ENCODE data around the gene PEDS1.
"Not testable (repeated sequence)": the region's sequence is repeated elsewhere in the genome, so short reads cannot be mapped to it uniquely, and the experiment has no call there.

The PEDS1 gene

GRCh38 chr20:50163570-50164317 is 10.2 kb upstream of the PEDS1 start:
- Mint-ChIP-seq H3K9me3 (no peaks in the 10 kb centered on the region), H3K27me3 (no peaks in the 10 kb centered on the region), H3K27ac (no peak overlapping the region), H3K4me1 (ENCODE audit: low read depth in 2 of 2) (peaks cover 5 to 8% of the 10 kb centered on the region in 2 donors), H3K4me3 (no peak overlapping the region), H3K36me3 (ENCODE audit: insufficient read depth) (peaks cover 8% of the 10 kb centered on the region)
- DNase-seq = no peak
- no peak for ATAC-seq (replicated peaks)

DNA sequence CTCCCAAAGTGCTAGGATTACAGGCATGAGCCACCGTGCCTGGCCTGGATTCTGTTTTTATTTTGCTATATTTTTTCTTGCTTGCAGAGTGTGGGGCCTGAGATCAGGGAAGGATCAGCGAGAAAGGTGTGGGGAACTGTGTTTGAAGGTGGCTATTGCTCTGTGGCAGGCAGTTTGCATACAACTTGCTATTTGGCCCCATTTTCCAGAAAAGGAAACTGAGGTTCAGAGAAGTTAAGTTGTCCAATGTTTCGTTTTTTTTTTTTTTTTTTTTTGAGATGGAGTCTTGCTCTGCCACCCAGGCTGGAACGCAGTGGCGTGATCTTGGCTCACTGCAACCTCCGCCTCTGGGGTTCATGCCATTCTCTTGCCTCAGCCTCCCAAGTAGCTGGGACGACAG is 8.0 kb upstream of the PEDS1 start:
- not testable (repeated sequence) for ATAC-seq (replicated peaks); H3K27me3 Mint-ChIP-seq; H3K9me3 Mint-ChIP-seq; H3K36me3 Mint-ChIP-seq (ENCODE audit: insufficient read depth); DNase-seq; H3K4me1 Mint-ChIP-seq (ENCODE audit: low read depth in 2 of 2); H3K4me3 Mint-ChIP-seq
- H3K27ac Mint-ChIP-seq = peak overlapping the region in 1 of 2 donors; percentile 76

DNA sequence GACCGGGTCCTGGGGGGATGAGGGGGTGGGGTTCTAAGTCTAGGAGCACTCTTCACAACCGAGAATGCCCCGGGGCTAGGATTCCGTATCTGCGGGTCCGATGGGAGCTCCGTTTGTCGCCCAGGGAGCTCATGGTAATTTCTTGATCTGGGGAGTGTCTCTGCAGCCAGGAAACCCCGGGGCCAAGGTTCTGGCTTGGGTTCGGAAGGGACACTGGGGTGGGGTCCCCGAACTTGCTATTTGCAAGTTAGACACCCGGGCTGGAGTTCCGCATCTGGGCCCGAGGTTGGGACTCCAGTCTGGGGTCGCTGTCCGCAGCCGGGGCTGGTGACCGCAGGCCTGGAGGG is 397 bp downstream of the PEDS1 start:
- ATAC-seq (replicated peaks) = peak; percentile 2
- peaks cover 44 to 53% of the 10 kb centered on the region in 2 donors for H3K4me1 Mint-ChIP-seq (ENCODE audit: low read depth in 2 of 2)
- peak overlapping the region; percentile 83 to 89 for H3K4me3 Mint-ChIP-seq
- H3K27ac Mint-ChIP-seq = peak overlapping the region; percentile 94 to 95
- H3K36me3 Mint-ChIP-seq (ENCODE audit: insufficient read depth) = peaks cover 8% of the 10 kb centered on the region
- H3K27me3 Mint-ChIP-seq = no peaks in the 10 kb centered on the region
- no peaks in the 10 kb centered on the region for H3K9me3 Mint-ChIP-seq
- DNase-seq = no peak

- peaks cover 47 to 57% of the 10 kb centered on the region in 2 donors for H3K4me1 Mint-ChIP-seq (ENCODE audit: low read depth in 2 of 2)
- peak overlapping the region; percentile 94 to 95 for H3K27ac Mint-ChIP-seq
- DNase-seq (no peak), ATAC-seq (replicated peaks) (no peak)
- H3K4me3 Mint-ChIP-seq = peak overlapping the region; percentile 83 to 89
- no peaks in the 10 kb centered on the region for H3K27me3 Mint-ChIP-seq
- H3K9me3 Mint-ChIP-seq = no peaks in the 10 kb centered on the region
- peaks cover 10% of the 10 kb centered on the region for H3K36me3 Mint-ChIP-seq (ENCODE audit: insufficient read depth)
These were observed 950 bp downstream of the PEDS1 start for GRCh38 chr20:50152394-50153152.

DNA sequence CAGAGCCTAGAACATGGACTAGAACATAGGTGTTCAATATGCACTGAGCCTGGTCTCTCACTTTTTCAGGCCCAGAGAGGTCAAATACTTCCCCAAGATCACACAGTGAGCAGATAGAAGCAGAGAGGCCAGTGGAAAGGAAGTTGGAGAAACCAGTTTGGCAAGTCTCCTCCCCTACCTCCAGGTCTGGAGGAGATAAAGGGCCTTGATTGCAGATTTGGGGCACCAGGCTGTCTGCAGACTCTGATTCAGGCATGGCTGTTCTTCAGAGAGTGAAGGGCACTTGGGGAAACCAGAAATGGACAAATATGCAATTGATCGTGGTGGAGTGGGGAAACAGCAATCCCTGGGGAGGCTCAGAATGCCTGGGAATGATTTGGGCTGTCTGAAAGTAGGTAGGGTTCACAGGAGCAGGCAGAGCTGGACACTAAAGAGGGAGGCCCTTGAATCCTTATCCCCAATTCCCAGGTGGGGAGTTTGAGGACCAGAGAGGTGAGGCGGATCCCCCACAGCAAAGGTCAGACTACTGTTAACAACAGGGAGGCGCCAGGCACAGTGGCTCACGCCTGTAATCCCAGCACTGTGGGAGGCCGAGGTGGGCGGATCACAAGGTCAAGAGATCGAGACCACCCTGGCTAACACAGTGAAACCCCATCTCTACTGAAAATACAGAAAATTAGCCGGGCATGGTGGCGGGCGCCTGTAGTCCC is 2.3 kb downstream of the PEDS1 start:
- ATAC-seq (replicated peaks) = no peak
- no peaks in the 10 kb centered on the region for H3K27me3 Mint-ChIP-seq
- DNase-seq = no peak
- H3K9me3 Mint-ChIP-seq = no peaks in the 10 kb centered on the region
- H3K27ac Mint-ChIP-seq = peak overlapping the region; percentile 94 to 95
- peaks cover 61 to 69% of the 10 kb centered on the region in 2 donors for H3K4me1 Mint-ChIP-seq (ENCODE audit: low read depth in 2 of 2)
- H3K36me3 Mint-ChIP-seq (ENCODE audit: insufficient read depth) = peaks cover 11% of the 10 kb centered on the region
- peak overlapping the region; percentile 83 to 89 for H3K4me3 Mint-ChIP-seq

GRCh38 chr20:50149481-50150254 is 3.9 kb downstream of the PEDS1 start:
- H3K27ac Mint-ChIP-seq = peak overlapping the region; percentile 67 to 95
- peaks cover 65 to 74% of the 10 kb centered on the region in 2 donors for H3K4me1 Mint-ChIP-seq (ENCODE audit: low read depth in 2 of 2)
- ATAC-seq (replicated peaks) = no peak
- H3K27me3 Mint-ChIP-seq = no peaks in the 10 kb centered on the region
- H3K36me3 Mint-ChIP-seq (ENCODE audit: insufficient read depth) = peaks cover 15% of the 10 kb centered on the region
- no peaks in the 10 kb centered on the region for H3K9me3 Mint-ChIP-seq
- DNase-seq = no peak
- no peak overlapping the region for H3K4me3 Mint-ChIP-seq

DNA sequence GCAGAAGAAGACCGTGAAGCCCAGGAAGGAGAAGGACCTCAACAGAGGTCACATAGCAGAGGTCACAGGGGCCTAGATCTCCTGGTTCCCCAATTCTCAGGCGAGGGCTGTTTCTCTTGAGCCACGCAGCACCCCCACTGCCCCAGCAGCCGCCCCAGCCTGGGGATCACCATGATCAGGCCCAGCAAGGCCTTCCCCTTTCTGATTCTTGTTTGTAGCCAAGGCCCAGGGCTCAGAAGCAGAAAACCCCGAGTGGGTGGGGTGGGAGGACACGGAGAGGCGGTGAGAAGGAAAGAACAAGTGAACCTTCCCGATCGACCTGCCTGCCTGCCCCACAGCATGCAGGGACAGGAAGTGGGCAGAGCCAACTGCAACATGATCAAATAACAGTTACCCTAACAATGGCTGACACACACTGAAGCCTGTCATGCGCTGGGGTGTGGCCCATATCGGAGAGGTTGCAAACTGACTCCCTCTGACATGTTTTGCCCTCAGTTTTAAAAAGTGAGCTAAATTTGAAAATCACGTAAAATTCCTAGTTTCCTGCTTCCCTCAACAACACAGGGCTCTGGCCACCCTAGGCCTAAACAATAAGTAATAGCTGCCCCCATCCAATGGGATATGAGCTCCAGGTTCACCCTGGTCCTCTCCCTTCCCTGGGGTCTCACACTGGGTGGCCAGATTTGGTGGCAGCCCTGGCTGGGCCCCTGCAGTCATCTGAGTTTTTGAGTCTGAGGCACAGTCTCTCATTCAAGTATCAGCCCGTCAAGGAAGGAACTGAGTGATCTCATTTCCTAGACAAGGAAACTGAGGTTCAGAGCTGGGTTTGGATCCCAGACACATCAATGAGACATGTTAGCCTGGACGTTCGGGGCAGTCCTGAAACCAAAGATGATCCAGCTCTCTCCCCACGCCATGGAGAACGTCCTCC is 6.5 kb downstream of the PEDS1 start:
- Mint-ChIP-seq H3K9me3 (no peaks in the 10 kb centered on the region), H3K4me3 (peak overlapping the region; percentile 81 to 82), H3K27ac (peak overlapping the region; percentile 95 to 96), H3K27me3 (no peaks in the 10 kb centered on the region), H3K4me1 (ENCODE audit: low read depth in 2 of 2) (peaks cover 58 to 65% of the 10 kb centered on the region in 2 donors), H3K36me3 (ENCODE audit: insufficient read depth) (peaks cover 24% of the 10 kb centered on the region)
- peak; percentile 99 for ATAC-seq (replicated peaks)
- DNase-seq = peak; percentile 65 to 67 (median 66)

DNA sequence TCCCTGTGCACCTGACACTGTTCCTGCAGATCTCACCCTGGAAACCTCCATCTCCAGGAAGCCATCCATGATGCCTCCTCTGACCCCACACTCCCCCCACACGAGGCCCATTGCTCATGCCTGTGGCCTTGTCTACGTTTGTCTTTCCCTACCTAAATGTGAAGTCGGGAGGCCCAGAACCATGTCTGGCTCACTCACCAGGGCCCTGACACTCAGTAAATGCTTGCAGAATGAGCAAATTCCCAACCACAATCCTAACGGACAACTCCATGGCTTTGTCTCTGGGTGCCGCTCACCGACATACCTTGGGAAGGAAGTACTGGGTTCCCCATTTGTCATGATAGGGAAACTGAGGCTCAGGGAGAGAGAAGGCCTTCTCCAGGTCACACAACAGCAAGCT is 7.3 kb downstream of the PEDS1 start:
- Mint-ChIP-seq H3K27ac (peak overlapping the region; percentile 95 to 96), H3K27me3 (no peaks in the 10 kb centered on the region), H3K4me3 (peak overlapping the region; percentile 81 to 82), H3K4me1 (ENCODE audit: low read depth in 2 of 2) (peaks cover 54 to 57% of the 10 kb centered on the region in 2 donors), H3K9me3 (no peaks in the 10 kb centered on the region), H3K36me3 (ENCODE audit: insufficient read depth) (peaks cover 27% of the 10 kb centered on the region)
- no peak for ATAC-seq (replicated peaks)
- DNase-seq = no peak

GRCh38 chr20:50145566-50145965 is 8.0 kb downstream of the PEDS1 start:
- DNase-seq (no peak), ATAC-seq (replicated peaks) (no peak)
- H3K4me1 Mint-ChIP-seq (ENCODE audit: low read depth in 2 of 2) = peaks cover 49 to 52% of the 10 kb centered on the region in 2 donors
- H3K9me3 Mint-ChIP-seq = no peaks in the 10 kb centered on the region
- H3K4me3 Mint-ChIP-seq = no peak overlapping the region
- H3K27me3 Mint-ChIP-seq = no peaks in the 10 kb centered on the region
- peaks cover 32% of the 10 kb centered on the region for H3K36me3 Mint-ChIP-seq (ENCODE audit: insufficient read depth)
- peak overlapping the region in 1 of 2 donors; percentile 95 for H3K27ac Mint-ChIP-seq

- DNase-seq = no peak
- Mint-ChIP-seq H3K4me3 (no peak overlapping the region), H3K27me3 (no peaks in the 10 kb centered on the region), H3K27ac (peak overlapping the region in 1 of 2 donors; percentile 19), H3K36me3 (ENCODE audit: insufficient read depth) (peaks cover 39% of the 10 kb centered on the region), H3K4me1 (ENCODE audit: low read depth in 2 of 2) (peaks cover 46 to 53% of the 10 kb centered on the region in 2 donors), H3K9me3 (no peaks in the 10 kb centered on the region)
- no peak for ATAC-seq (replicated peaks)
These were observed 9.2 kb downstream of the PEDS1 start for GRCh38 chr20:50144362-50144761.

DNA sequence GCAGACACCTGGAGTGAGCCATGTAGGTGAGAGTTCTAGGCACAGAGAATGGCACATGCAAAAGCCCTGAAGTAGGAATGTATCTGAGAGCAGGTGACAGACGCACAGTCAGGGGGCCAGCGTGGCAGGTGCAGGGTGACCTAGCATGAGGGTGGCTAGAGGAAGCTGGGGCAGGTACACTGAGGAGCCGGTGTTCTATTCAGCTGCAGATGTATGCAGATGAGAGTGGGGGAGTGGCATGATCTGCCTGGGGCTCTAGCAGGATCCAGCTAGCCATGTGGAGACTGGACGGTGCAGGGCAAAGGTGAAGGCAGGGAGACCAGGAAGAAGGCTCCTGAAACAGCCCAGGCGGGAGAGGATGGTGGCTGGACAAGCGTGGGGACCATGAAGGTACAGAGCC is 10.7 kb downstream of the PEDS1 start:
- H3K36me3 Mint-ChIP-seq (ENCODE audit: insufficient read depth) = peaks cover 39% of the 10 kb centered on the region
- no peak overlapping the region for H3K4me3 Mint-ChIP-seq
- ATAC-seq (replicated peaks) = no peak
- no peaks in the 10 kb centered on the region for H3K9me3 Mint-ChIP-seq
- H3K27ac Mint-ChIP-seq = peak overlapping the region in 1 of 2 donors; percentile 60
- no peaks in the 10 kb centered on the region for H3K27me3 Mint-ChIP-seq
- H3K4me1 Mint-ChIP-seq (ENCODE audit: low read depth in 2 of 2) = peaks cover 45 to 50% of the 10 kb centered on the region in 2 donors
- no peak for DNase-seq

DNA sequence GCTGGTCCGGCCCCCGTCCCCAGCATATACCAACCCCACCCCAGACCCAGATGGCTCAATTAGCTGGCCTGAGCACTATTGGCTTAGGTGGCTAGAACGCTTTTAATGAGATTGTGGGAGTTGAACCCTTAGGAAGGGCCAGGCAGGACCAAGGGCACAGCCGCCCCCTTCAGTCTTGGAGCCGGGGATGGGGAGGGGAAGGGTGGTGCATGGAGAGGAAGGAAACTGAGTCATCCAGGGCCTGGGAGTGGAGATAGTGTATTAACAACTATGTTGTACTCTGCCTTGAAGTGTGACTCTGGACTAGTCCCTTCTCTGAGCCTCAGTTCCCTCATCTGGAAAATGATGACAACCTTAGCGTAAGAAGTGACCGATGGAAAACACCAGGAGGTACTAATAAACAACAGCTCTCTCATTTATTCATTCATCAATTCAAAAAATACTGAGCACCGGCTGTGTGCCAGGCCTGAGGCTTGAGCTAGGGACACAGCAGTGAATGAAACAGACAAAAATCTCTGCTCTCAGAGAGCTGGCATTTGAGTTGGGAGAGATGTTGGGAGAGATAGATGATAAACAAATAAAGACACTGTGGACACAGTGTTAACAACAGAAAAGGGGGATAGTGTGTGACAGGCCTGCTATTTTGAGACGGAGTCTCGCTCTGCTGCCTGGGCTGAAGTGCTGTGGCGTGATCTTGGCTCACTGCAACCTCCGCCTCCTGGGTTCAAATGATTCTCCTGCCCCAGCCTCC is 11.5 kb downstream of the PEDS1 start:
- no peak for DNase-seq
- Mint-ChIP-seq H3K36me3 (ENCODE audit: insufficient read depth) (peaks cover 39% of the 10 kb centered on the region), H3K9me3 (no peaks in the 10 kb centered on the region), H3K4me3 (no peak overlapping the region), H3K4me1 (ENCODE audit: low read depth in 2 of 2) (peaks cover 44 to 47% of the 10 kb centered on the region in 2 donors), H3K27ac (no peak overlapping the region), H3K27me3 (no peaks in the 10 kb centered on the region)
- no peak for ATAC-seq (replicated peaks)
